Measurements from ENCODE around the gene OR4K14. TPM values are rescaled to one million over a fixed set of nuclear protein-coding genes. Genes with fewer than 3 reads are reported as not detected.

Gene OR4K14
- total and polyA plus RNA-seq, 2 experiments from 2014 or later = not detected

DNA sequence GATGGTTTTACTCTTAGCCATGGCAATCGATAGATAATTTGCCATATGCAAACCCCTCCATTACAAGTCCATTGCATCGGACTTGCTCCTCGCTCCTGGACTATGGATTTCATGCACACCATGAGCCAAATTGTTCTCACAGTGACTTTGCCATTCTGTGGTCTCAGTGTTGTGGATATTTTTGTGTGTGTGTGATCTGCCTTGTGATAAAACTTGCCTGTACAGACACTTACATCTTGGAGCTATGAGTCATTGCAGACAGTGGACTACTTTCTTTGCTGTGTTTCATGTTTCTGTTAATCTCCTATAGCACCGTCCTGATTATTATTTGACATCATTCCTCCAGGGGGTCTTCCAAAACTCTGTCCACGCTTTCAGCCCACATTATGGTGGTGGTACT, 25.1 kb upstream of the OR4K14 start:
- no peak overlapping the region for H3K4me3 ChIP-seq
- H3K27me3 ChIP-seq (ENCODE audit: insufficient read depth) = no peaks in the 10 kb centered on the region
- ATAC-seq = no peak
- Mint-ChIP-seq H3K4me1 (no peaks in the 10 kb centered on the region), H3K9me3 (peaks cover 89% of the 10 kb centered on the region), H3K27me3 (ENCODE audit: insufficient read depth, low read depth, poor library complexity) (peaks cover 6% of the 10 kb centered on the region), H3K36me3 (ENCODE audit: low read depth) (peaks cover 12% of the 10 kb centered on the region; the same call in 2 of the 3 replicates), H3K27ac (no peak overlapping the region), H3K4me3 (no peak overlapping the region)
- H2AFZ ChIP-seq = no peak overlapping the region
- no peaks in the 10 kb centered on the region for H3K9me2 ChIP-seq (ENCODE audit: insufficient read depth)
- no peaks in the 10 kb centered on the region for H3K4me1 ChIP-seq (ENCODE audit: insufficient read depth)
- H3F3A ChIP-seq (replicated peaks; ENCODE audit: low read depth) = no peaks in the 10 kb centered on the region
- H3K79me2 ChIP-seq (replicated peaks; ENCODE audit: insufficient read depth) = no peaks in the 10 kb centered on the region
- H4K20me1 ChIP-seq (replicated peaks; ENCODE audit: insufficient read depth) = no peaks in the 10 kb centered on the region
- no peak overlapping the region for H3K4me2 ChIP-seq
- no peak overlapping the region for H3K27ac ChIP-seq (ENCODE audit: low read depth)
- no peak for TF ChIP-seq ETS1 (IDR thresholded peaks at IDR 0.05)
- TF ChIP-seq STAT1 (IDR thresholded peaks at IDR 0.05; ENCODE audit: unreplicated experiment) = no peak
- no peak for TF ChIP-seq NANOG (IDR thresholded peaks at IDR 0.05; ENCODE audit: borderline replicate concordance)
- TF ChIP-seq, protein P1, sequence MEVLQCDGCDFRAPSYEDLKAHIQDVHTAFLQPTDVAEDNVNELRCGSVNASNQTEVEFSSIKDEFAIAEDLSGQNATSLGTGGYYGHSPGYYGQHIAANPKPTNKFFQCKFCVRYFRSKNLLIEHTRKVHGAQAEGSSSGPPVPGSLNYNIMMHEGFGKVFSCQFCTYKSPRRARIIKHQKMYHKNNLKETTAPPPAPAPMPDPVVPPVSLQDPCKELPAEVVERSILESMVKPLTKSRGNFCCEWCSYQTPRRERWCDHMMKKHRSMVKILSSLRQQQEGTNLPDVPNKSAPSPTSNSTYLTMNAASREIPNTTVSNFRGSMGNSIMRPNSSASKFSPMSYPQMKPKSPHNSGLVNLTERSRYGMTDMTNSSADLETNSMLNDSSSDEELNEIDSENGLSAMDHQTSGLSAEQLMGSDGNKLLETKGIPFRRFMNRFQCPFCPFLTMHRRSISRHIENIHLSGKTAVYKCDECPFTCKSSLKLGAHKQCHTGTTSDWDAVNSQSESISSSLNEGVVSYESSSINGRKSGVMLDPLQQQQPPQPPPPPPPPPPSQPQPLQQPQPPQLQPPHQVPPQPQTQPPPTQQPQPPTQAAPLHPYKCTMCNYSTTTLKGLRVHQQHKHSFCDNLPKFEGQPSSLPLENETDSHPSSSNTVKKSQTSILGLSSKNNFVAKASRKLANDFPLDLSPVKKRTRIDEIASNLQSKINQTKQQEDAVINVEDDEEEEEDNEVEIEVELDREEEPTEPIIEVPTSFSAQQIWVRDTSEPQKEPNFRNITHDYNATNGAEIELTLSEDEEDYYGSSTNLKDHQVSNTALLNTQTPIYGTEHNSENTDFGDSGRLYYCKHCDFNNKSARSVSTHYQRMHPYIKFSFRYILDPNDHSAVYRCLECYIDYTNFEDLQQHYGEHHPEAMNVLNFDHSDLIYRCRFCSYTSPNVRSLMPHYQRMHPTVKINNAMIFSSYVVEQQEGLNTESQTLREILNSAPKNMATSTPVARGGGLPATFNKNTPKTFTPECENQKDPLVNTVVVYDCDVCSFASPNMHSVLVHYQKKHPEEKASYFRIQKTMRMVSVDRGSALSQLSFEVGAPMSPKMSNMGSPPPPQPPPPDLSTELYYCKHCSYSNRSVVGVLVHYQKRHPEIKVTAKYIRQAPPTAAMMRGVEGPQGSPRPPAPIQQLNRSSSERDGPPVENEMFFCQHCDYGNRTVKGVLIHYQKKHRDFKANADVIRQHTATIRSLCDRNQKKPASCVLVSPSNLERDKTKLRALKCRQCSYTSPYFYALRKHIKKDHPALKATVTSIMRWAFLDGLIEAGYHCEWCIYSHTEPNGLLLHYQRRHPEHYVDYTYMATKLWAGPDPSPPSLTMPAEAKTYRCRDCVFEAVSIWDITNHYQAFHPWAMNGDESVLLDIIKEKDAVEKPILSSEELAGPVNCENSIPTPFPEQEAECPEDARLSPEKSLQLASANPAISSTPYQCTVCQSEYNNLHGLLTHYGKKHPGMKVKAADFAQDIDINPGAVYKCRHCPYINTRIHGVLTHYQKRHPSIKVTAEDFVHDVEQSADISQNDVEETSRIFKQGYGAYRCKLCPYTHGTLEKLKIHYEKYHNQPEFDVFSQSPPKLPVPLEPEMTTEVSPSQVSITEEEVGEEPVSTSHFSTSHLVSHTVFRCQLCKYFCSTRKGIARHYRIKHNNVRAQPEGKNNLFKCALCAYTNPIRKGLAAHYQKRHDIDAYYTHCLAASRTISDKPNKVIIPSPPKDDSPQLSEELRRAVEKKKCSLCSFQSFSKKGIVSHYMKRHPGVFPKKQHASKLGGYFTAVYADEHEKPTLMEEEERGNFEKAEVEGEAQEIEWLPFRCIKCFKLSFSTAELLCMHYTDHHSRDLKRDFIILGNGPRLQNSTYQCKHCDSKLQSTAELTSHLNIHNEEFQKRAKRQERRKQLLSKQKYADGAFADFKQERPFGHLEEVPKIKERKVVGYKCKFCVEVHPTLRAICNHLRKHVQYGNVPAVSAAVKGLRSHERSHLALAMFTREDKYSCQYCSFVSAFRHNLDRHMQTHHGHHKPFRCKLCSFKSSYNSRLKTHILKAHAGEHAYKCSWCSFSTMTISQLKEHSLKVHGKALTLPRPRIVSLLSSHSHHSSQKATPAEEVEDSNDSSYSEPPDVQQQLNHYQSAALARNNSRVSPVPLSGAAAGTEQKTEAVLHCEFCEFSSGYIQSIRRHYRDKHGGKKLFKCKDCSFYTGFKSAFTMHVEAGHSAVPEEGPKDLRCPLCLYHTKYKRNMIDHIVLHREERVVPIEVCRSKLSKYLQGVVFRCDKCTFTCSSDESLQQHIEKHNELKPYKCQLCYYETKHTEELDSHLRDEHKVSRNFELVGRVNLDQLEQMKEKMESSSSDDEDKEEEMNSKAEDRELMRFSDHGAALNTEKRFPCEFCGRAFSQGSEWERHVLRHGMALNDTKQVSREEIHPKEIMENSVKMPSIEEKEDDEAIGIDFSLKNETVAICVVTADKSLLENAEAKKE (CRISPR knock-in tag; IDR thresholded peaks at IDR 0.05) = no peak
- TF ChIP-seq, protein P2, sequence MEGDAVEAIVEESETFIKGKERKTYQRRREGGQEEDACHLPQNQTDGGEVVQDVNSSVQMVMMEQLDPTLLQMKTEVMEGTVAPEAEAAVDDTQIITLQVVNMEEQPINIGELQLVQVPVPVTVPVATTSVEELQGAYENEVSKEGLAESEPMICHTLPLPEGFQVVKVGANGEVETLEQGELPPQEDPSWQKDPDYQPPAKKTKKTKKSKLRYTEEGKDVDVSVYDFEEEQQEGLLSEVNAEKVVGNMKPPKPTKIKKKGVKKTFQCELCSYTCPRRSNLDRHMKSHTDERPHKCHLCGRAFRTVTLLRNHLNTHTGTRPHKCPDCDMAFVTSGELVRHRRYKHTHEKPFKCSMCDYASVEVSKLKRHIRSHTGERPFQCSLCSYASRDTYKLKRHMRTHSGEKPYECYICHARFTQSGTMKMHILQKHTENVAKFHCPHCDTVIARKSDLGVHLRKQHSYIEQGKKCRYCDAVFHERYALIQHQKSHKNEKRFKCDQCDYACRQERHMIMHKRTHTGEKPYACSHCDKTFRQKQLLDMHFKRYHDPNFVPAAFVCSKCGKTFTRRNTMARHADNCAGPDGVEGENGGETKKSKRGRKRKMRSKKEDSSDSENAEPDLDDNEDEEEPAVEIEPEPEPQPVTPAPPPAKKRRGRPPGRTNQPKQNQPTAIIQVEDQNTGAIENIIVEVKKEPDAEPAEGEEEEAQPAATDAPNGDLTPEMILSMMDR (conservative IDR thresholded peaks at IDR 0.05; ENCODE audit: low read depth in 2 of 2) = no peak
- TF ChIP-seq POLR2AphosphoS5 (IDR thresholded peaks at IDR 0.05; ENCODE audit: low read depth) = no peak
- no peak for TF ChIP-seq CREB1 (CRISPR knock-in tag; IDR thresholded peaks at IDR 0.05; ENCODE audit: low read depth)
- no peak for TF ChIP-seq EZH2 (IDR thresholded peaks at IDR 0.05; ENCODE audit: low read depth, unreplicated experiment)
- TF ChIP-seq JUNB (IDR thresholded peaks at IDR 0.05; ENCODE audit: unreplicated experiment) = no peak
- no peak for TF ChIP-seq ZNF114 (CRISPR knock-in tag; IDR thresholded peaks at IDR 0.05)
- no peak for TF ChIP-seq EZH2phosphoT487 (IDR thresholded peaks at IDR 0.05; ENCODE audit: unreplicated experiment)
- TF ChIP-seq, protein P3, sequence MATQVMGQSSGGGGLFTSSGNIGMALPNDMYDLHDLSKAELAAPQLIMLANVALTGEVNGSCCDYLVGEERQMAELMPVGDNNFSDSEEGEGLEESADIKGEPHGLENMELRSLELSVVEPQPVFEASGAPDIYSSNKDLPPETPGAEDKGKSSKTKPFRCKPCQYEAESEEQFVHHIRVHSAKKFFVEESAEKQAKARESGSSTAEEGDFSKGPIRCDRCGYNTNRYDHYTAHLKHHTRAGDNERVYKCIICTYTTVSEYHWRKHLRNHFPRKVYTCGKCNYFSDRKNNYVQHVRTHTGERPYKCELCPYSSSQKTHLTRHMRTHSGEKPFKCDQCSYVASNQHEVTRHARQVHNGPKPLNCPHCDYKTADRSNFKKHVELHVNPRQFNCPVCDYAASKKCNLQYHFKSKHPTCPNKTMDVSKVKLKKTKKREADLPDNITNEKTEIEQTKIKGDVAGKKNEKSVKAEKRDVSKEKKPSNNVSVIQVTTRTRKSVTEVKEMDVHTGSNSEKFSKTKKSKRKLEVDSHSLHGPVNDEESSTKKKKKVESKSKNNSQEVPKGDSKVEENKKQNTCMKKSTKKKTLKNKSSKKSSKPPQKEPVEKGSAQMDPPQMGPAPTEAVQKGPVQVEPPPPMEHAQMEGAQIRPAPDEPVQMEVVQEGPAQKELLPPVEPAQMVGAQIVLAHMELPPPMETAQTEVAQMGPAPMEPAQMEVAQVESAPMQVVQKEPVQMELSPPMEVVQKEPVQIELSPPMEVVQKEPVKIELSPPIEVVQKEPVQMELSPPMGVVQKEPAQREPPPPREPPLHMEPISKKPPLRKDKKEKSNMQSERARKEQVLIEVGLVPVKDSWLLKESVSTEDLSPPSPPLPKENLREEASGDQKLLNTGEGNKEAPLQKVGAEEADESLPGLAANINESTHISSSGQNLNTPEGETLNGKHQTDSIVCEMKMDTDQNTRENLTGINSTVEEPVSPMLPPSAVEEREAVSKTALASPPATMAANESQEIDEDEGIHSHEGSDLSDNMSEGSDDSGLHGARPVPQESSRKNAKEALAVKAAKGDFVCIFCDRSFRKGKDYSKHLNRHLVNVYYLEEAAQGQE (IDR thresholded peaks at IDR 0.05; ENCODE audit: unreplicated experiment) = no peak
- TF ChIP-seq ZNF331 (CRISPR knock-in tag; IDR thresholded peaks at IDR 0.05; ENCODE audit: low read depth) = no peak
- DNase-seq (ENCODE audit: low spot score) = no peak
- H3K36me3 ChIP-seq (ENCODE audit: insufficient read depth) = no peaks in the 10 kb centered on the region; the same call in 1 of the 2 replicates
